Measurements from ENCODE around the gene RNGTT.

DNA sequence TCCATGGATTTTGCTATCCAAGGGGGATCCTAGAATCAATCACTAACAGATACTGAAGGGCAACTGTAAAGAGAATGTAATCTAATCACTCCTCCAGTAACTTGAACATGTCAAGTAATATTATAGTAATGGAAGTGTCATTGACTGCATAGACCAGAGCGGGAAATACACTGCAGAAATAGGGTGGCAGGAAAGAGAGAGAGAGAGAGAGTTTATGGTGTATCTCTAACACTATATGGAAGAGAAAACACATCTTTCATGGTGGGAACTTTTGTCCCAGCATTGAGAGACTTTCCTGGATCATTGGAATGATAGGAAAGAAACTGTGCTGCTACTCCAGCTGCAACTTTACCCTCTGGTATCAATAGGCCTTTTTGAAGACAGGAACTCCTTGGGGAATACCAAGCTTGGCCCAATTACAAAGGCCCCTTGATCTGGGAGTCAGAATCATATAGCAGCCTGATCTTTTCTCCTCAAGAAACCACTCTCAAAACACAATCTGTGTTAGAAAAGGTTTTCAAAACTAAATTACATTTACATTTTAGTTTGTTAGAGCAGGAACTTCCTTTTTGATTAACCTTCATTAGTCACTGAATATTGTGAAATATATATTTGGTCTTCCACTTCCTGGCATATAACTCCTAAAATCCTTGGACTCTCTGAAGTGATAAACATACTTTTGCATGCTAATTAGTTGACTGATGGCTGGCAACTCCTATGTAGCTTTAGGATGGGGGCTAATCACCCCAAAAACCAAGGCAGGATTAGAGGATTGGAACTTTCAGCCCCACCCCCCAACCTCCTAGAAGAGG is 29.5 kb upstream of the RNGTT start:
- TF ChIP-seq SP1 (IDR thresholded peaks at IDR 0.05; ENCODE audit: low read depth, low read length) (no peak), ZZZ3 (IDR thresholded peaks at IDR 0.05; ENCODE audit: control insufficient read depth, insufficient read length, low read depth) (no peak), BCL11A (IDR thresholded peaks at IDR 0.05; ENCODE audit: low read depth, low read length) (no peak)
